ENCODE measurements around the gene PRRC2A. TPM values are rescaled to one million over a fixed set of nuclear protein-coding genes. Genes with fewer than 3 reads are reported as not detected.

The PRRC2A gene
- total RNA-seq, 1 donor from 2014 or later, result 133 TPM

GRCh38 chr6:31624070-31624469, 3.6 kb downstream of the PRRC2A start:
- Histone ChIP-seq H3K9me3 (no peaks in the 10 kb centered on the region), H3K27ac (no peak overlapping the region), H3K27me3 (ENCODE audit: low read depth) (no peaks in the 10 kb centered on the region), H3K4me3 (no peak overlapping the region), H3K36me3 (peaks cover 69% of the 10 kb centered on the region), H3K4me1 (peaks cover 22% of the 10 kb centered on the region)
- DNase-seq (no peak), ATAC-seq (no peak)
- TF ChIP-seq, protein P1, sequence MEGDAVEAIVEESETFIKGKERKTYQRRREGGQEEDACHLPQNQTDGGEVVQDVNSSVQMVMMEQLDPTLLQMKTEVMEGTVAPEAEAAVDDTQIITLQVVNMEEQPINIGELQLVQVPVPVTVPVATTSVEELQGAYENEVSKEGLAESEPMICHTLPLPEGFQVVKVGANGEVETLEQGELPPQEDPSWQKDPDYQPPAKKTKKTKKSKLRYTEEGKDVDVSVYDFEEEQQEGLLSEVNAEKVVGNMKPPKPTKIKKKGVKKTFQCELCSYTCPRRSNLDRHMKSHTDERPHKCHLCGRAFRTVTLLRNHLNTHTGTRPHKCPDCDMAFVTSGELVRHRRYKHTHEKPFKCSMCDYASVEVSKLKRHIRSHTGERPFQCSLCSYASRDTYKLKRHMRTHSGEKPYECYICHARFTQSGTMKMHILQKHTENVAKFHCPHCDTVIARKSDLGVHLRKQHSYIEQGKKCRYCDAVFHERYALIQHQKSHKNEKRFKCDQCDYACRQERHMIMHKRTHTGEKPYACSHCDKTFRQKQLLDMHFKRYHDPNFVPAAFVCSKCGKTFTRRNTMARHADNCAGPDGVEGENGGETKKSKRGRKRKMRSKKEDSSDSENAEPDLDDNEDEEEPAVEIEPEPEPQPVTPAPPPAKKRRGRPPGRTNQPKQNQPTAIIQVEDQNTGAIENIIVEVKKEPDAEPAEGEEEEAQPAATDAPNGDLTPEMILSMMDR (IDR thresholded peaks at IDR 0.05), result no peak
- intact Hi-C loops (cut with DNase I), result no loop called here

- Histone ChIP-seq H3K9me3 (no peaks in the 10 kb centered on the region), H3K4me3 (no peak overlapping the region), H3K27me3 (ENCODE audit: low read depth) (no peaks in the 10 kb centered on the region), H3K36me3 (peaks cover 97% of the 10 kb centered on the region), H3K4me1 (peaks cover 9% of the 10 kb centered on the region), H3K27ac (no peak overlapping the region)
- intact Hi-C loops (cut with DNase I), result no loop called here
- DNase-seq, result no peak
- ATAC-seq, result no peak
- TF ChIP-seq, protein P1 (IDR thresholded peaks at IDR 0.05), result no peak
Observed at GRCh38 chr6:31626952-31627351, 6.4 kb downstream of the PRRC2A start.

DNA sequence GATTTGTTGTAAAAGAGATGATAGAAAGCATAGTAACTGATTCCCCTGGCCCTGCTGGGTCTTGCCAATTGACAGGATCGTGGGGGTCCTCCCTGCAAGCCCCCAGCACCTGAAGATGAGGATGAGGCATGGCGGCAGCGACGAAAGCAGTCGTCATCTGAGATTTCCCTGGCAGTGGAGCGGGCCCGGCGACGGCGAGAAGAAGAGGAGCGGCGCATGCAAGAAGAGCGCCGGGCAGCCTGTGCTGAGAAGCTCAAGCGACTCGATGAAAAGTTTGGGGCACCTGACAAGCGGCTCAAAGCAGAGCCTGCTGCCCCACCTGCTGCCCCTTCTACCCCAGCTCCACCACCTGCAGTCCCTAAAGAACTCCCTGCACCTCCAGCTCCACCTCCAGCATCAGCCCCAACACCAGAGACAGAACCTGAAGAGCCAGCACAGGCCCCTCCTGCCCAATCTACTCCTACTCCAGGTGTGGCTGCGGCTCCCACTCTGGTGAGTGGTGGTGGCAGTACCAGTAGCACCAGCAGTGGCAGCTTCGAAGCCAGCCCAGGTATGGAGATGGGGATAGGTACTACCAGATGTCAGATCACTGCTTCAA, 7.3 kb downstream of the PRRC2A start:
- TF ChIP-seq, protein P1 (IDR thresholded peaks at IDR 0.05), result no peak
- Histone ChIP-seq H3K27me3 (ENCODE audit: low read depth) (no peaks in the 10 kb centered on the region), H3K36me3 (peaks cover 100% of the 10 kb centered on the region), H3K4me3 (no peak overlapping the region), H3K27ac (no peak overlapping the region), H3K4me1 (peaks cover under 1% of the 10 kb centered on the region), H3K9me3 (no peaks in the 10 kb centered on the region)
- ATAC-seq (no peak), DNase-seq (no peak)
- intact Hi-C loops (cut with DNase I), result no loop called here

DNA sequence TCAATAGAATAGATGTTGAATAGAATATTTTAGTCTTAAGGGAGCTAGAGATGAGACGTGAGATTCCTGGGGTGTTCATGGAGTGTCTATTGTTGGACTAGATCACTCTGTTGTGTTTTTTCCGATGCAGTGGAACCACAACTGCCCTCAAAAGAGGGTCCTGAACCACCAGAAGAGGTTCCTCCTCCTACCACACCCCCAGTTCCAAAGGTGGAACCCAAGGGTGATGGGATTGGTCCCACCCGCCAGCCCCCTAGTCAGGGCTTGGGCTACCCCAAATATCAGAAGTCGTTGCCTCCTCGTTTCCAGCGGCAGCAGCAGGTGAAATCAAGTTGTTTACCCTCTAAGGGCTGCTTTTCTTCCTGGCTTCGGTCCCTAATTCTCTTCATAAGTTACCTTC, 8.5 kb downstream of the PRRC2A start:
- Histone ChIP-seq H3K9me3 (no peaks in the 10 kb centered on the region), H3K27ac (no peak overlapping the region), H3K36me3 (peaks cover 100% of the 10 kb centered on the region), H3K27me3 (ENCODE audit: low read depth) (no peaks in the 10 kb centered on the region), H3K4me3 (no peak overlapping the region), H3K4me1 (no peaks in the 10 kb centered on the region)
- intact Hi-C loops (cut with DNase I), result no loop called here
- ATAC-seq (no peak), DNase-seq (no peak)
- TF ChIP-seq, protein P1 (IDR thresholded peaks at IDR 0.05), result no peak

- no peaks in the 10 kb centered on the region for H3K4me1 ChIP-seq
- no peak overlapping the region for H3K27ac ChIP-seq
- ATAC-seq, result no peak
- no peaks in the 10 kb centered on the region for H3K27me3 ChIP-seq (ENCODE audit: low read depth)
- TF ChIP-seq, protein P1 (IDR thresholded peaks at IDR 0.05), result no peak
- no peak for DNase-seq
- H3K4me3 ChIP-seq, result no peak overlapping the region
- intact Hi-C loops (cut with DNase I), result no loop called here
- peaks cover 100% of the 10 kb centered on the region for H3K36me3 ChIP-seq
- no peaks in the 10 kb centered on the region for H3K9me3 ChIP-seq
Observed at GRCh38 chr6:31630177-31630934, 9.8 kb downstream of the PRRC2A start.
